OCI-LY7 (cell line): Measurements from ENCODE around the gene KRT35. TPM values are rescaled to one million over a fixed set of nuclear protein-coding genes. Genes with fewer than 3 reads are reported as not detected.

ENCODE experiments used
- BruUV-seq: library from RNA; stranded (reverse); fragments of 400-500 nt; replicated peaks from 2 replicates; lab custom pipeline; 2021; lab: Mats Ljungman, UMichigan
- CTCF ChIA-PET: fragments of 300-600 bp; sonication (Branson Sonifier 250); formaldehyde crosslinking; loops from one replicate; lab custom pipeline; 2022; ENCODE audit warnings: antibody characterized with exemption; ENCODE audit not compliant: unreplicated experiment; lab: Charles Lee
- POLR2A ChIA-PET: fragments of 300-600 bp; sonication (Branson Sonifier 250); formaldehyde crosslinking; loops from one replicate; lab custom pipeline; 2022; ENCODE audit warnings: antibody characterized with exemption; lab: Charles Lee
- DNase-seq: peaks from one replicate; pipeline ENCODE4 v3.0.0-alpha.2; 2015; ENCODE audit warnings: low spot score
- H2AFZ ChIP-seq: fragments of 200-600 bp; sonication (generic), shearing (Covaris generic); 2 replicates; pipeline ENCODE4 v1.6.1; 2014; ENCODE audit warnings: mild to moderate bottlenecking, antibody characterized with exemption, low read length, moderate library complexity
- H3K27ac ChIP-seq: fragments of 200-600 bp; sonication (generic); 2 replicates; pipeline ENCODE4 v1.5.1; 2014; ENCODE audit warnings: mixed run types, low read depth, mild to moderate bottlenecking, moderate library complexity, low read length, inconsistent platforms; ENCODE audit not compliant: poor library complexity, severe bottlenecking
- H3K36me3 ChIP-seq: fragments of 200-600 bp; sonication (generic); 2 replicates; pipeline ENCODE4 v1.6.1; 2014; ENCODE audit warnings: mild to moderate bottlenecking, antibody characterized with exemption, low read length, moderate library complexity, mixed read lengths; ENCODE audit not compliant: insufficient read depth
- H3K4me1 ChIP-seq: fragments of 200-600 bp; sonication (generic); 2 replicates; pipeline ENCODE4 v1.5.1; 2014; ENCODE audit warnings: mild to moderate bottlenecking, low read length; ENCODE audit not compliant: insufficient read depth, poor library complexity, severe bottlenecking
- H3K4me2 ChIP-seq: fragments of 200-600 bp; sonication (generic); 2 replicates; pipeline ENCODE4 v1.6.1; 2014; ENCODE audit warnings: mild to moderate bottlenecking, low read length
- H3K4me3 ChIP-seq: fragments of 200-600 bp; sonication (generic); 2 replicates; pipeline ENCODE4 v1.5.1; 2014; ENCODE audit warnings: mild to moderate bottlenecking, low read depth, low read length; ENCODE audit not compliant: poor library complexity, severe bottlenecking
- H3K79me2 ChIP-seq: fragments of 200-600 bp; sonication (generic); 2 replicates; pipeline ENCODE4 v1.6.1; 2016; ENCODE audit warnings: low read depth, mild to moderate bottlenecking, low read length, moderate library complexity, mixed read lengths; ENCODE audit not compliant: insufficient read depth
- H3K9me2 ChIP-seq: fragments of 200-600 bp; sonication (generic); 2 replicates; pipeline ENCODE4 v1.6.1; 2016; ENCODE audit warnings: mild to moderate bottlenecking, low read length, mixed read lengths; ENCODE audit not compliant: insufficient read depth
- H3K9me3 ChIP-seq: fragments of 200-600 bp; sonication (generic); 2 replicates; pipeline ENCODE4 v1.6.1; 2014; ENCODE audit warnings: mild to moderate bottlenecking, mixed run types, low read length, mixed read lengths
- H4K20me1 ChIP-seq: fragments of 200-600 bp; sonication (generic); 2 replicates; pipeline ENCODE4 v1.6.1; 2014; ENCODE audit warnings: mild to moderate bottlenecking, antibody characterized with exemption, low read length, moderate library complexity, mixed read lengths; ENCODE audit not compliant: insufficient read depth
- EZH2phosphoT487 ChIP-seq: fragments of 200-600 bp; sonication (generic); IDR thresholded peaks from 2 replicates; pipeline ENCODE4 v1.6.1; 2018; ENCODE audit warnings: low read depth, borderline replicate concordance, mild to moderate bottlenecking, mixed run types, antibody characterized with exemption, low read length, moderate library complexity, mixed read lengths
- intact Hi-C: fragments of 100-400 bp; cut with micrococcal nuclease; formaldehyde crosslinking; loops from one replicate; pipeline ENCODE4 v1.10.0; 2022; ENCODE audit not compliant: unreplicated experiment
- total RNA-seq, 2 experiments: library from RNA; depleted of rRNA in 1 of 2; stranded (reverse); fragments of >200 nt in 1 of 2; shearing (Covaris generic) in 1 of 2; gene quantifications; 2 replicates each; pipeline ENCODE4 v1.2.3, GENCODE V29; 2014 to 2022
- TF ChIP-seq, protein P1 (sequence below): fragments of 200-600 bp; sonication (generic); conservative IDR thresholded peaks from 2 replicates; pipeline ENCODE4 v1.5.1; 2014; ENCODE audit warnings: mild to moderate bottlenecking, antibody characterized with exemption, low read length, moderate library complexity, mixed read lengths

KRT35 gene
- total RNA-seq, 2 experiments from 2014 or later = not detected

DNA sequence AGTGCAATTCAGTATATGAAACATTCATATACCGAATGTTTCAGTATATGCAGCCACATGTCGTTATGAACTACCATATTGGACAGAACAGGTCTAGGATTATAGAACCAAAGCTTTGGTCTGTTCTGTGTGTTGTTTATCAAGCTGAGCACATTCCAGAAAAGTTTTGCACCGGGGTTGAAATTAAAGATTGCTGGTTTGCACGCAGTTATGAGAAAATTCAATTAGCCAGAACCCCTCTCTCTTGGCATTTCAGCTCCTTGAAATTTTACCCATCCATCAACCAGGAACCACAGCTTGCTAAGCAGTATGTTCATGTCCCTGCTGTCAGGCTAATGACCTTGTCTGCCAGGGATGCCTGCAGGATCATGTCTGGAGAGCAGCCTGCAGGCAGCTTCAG, 23.3 kb downstream of the KRT35 start:
- no peaks in the 10 kb centered on the region for H3K9me3 ChIP-seq
- H3K4me3 ChIP-seq = no peak overlapping the region
- no peaks in the 10 kb centered on the region for H3K36me3 ChIP-seq
- no peaks in the 10 kb centered on the region for H4K20me1 ChIP-seq
- no peak overlapping the region for H3K4me2 ChIP-seq
- no peaks in the 10 kb centered on the region for H3K79me2 ChIP-seq
- intact Hi-C loops = no loop called here
- POLR2A ChIA-PET = no interaction called here
- CTCF ChIA-PET = no interaction called here
- no peak overlapping the region for H3K27ac ChIP-seq
- H2AFZ ChIP-seq = no peak overlapping the region
- no peaks in the 10 kb centered on the region for H3K9me2 ChIP-seq
- no TSS peak for BruUV-seq
- no peak for TF ChIP-seq EZH2phosphoT487
- TF ChIP-seq, protein P1, sequence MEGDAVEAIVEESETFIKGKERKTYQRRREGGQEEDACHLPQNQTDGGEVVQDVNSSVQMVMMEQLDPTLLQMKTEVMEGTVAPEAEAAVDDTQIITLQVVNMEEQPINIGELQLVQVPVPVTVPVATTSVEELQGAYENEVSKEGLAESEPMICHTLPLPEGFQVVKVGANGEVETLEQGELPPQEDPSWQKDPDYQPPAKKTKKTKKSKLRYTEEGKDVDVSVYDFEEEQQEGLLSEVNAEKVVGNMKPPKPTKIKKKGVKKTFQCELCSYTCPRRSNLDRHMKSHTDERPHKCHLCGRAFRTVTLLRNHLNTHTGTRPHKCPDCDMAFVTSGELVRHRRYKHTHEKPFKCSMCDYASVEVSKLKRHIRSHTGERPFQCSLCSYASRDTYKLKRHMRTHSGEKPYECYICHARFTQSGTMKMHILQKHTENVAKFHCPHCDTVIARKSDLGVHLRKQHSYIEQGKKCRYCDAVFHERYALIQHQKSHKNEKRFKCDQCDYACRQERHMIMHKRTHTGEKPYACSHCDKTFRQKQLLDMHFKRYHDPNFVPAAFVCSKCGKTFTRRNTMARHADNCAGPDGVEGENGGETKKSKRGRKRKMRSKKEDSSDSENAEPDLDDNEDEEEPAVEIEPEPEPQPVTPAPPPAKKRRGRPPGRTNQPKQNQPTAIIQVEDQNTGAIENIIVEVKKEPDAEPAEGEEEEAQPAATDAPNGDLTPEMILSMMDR = no peak
- no peaks in the 10 kb centered on the region for H3K4me1 ChIP-seq
- DNase-seq = no peak

DNA sequence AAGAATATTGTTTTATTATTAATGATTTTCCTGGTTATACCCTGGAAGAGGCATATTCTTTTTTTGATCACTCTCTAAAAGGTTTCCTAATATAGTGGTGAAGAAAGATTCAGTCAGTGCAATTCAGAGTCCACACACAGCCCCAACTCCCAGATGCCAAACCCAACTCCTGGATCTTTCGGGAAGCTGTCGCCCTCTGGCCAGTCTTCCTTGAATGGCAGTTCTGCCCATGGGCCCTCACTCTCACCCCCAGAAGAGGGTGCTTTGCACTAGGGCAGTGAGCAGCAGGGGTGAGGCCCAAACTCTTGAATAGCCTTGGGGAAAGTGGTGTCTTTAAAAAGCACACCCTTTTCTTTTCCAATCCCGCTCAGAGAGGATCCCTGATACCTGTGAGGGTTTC, 24.7 kb downstream of the KRT35 start:
- TF ChIP-seq EZH2phosphoT487 = no peak
- TF ChIP-seq, protein P1 = no peak
- no peaks in the 10 kb centered on the region for H3K9me3 ChIP-seq
- H3K4me1 ChIP-seq = no peaks in the 10 kb centered on the region
- H3K4me2 ChIP-seq = no peak overlapping the region
- ChIA-PET POLR2A (no interaction called here), CTCF (no interaction called here)
- DNase-seq = no peak
- no peaks in the 10 kb centered on the region for H3K9me2 ChIP-seq
- no peak overlapping the region for H3K27ac ChIP-seq
- H3K4me3 ChIP-seq = no peak overlapping the region
- no TSS peak for BruUV-seq
- H3K36me3 ChIP-seq = no peaks in the 10 kb centered on the region
- H3K79me2 ChIP-seq = no peaks in the 10 kb centered on the region
- no peaks in the 10 kb centered on the region for H4K20me1 ChIP-seq
- H2AFZ ChIP-seq = no peak overlapping the region
- intact Hi-C loops = no loop called here

DNA sequence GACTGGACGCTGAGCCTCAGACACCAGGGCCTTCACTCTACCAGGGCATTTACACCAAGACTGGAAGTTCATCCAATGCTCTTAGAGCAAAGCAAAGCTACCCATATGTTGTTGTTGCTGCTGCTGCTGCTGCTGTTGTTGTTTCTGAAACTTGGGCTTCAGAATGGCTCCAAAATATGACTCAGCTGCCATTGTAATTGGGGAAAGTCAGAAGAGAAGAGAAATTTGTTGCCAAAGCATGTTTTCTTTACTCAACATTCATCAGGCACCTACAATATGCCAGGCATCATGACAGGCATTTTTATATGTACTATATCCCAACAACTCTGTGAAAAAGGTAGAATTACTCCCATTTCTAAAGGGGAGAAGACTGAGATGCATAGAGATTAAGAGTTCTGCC, 25.7 kb downstream of the KRT35 start:
- Histone ChIP-seq H2AFZ (no peak overlapping the region), H3K79me2 (no peaks in the 10 kb centered on the region), H3K4me1 (no peaks in the 10 kb centered on the region), H3K36me3 (no peaks in the 10 kb centered on the region), H3K4me3 (no peak overlapping the region), H3K9me3 (no peaks in the 10 kb centered on the region), H3K27ac (no peak overlapping the region), H3K4me2 (no peak overlapping the region), H4K20me1 (no peaks in the 10 kb centered on the region), H3K9me2 (no peaks in the 10 kb centered on the region)
- BruUV-seq = no TSS peak
- CTCF ChIA-PET = no interaction called here
- POLR2A ChIA-PET = interaction anchor here (0.6 kb wide), 1 partner anchor 98 kb away, joined by 4 read pairs; no protein-coding TSS in a partner anchor
- TF ChIP-seq, protein P1 = no peak
- no peak for TF ChIP-seq EZH2phosphoT487
- intact Hi-C loops = no loop called here
- DNase-seq = no peak
